ENCODE results near the gene RPUSD1.

RPUSD1 gene

DNA sequence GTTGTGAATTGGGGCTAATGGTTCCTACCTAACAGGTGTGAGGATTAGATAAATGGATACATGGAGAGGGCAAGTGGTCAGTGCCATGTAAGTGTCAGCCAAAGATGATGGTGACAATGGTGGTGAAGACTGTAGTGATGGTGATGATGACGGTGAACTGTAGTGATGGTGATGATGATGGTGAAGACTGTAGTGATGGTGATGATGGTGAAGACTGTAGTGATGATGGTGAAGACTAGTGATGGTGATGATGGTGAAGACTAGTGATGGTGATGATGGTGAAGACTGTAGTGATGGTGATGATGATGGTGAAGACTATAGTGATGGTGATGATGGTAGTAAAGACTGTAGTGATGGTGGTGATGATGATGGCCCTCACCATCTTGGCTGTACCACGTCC, 30.4 kb upstream of the RPUSD1 start:
- no peak for DNase-seq

DNA sequence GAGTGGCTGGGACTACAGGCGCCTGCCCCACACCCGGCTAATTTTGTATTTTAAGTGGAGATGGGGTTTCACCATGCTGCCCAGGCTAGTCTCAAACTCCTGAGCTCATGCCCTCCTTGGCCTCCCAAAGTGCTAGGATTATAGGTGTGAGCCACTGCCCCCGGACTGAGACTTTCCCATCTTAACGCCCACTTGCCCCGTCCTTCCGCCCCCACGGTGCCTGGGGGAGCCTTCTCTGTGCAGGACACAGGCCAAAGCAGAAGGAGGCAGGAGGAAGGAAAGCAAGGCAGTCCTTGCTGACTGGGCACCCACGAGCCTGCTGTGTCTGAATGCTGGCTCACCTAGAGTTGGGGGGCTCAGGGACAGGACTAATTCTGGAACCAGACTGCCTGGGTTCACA, 30.0 kb upstream of the RPUSD1 start:
- no peak for DNase-seq

DNA sequence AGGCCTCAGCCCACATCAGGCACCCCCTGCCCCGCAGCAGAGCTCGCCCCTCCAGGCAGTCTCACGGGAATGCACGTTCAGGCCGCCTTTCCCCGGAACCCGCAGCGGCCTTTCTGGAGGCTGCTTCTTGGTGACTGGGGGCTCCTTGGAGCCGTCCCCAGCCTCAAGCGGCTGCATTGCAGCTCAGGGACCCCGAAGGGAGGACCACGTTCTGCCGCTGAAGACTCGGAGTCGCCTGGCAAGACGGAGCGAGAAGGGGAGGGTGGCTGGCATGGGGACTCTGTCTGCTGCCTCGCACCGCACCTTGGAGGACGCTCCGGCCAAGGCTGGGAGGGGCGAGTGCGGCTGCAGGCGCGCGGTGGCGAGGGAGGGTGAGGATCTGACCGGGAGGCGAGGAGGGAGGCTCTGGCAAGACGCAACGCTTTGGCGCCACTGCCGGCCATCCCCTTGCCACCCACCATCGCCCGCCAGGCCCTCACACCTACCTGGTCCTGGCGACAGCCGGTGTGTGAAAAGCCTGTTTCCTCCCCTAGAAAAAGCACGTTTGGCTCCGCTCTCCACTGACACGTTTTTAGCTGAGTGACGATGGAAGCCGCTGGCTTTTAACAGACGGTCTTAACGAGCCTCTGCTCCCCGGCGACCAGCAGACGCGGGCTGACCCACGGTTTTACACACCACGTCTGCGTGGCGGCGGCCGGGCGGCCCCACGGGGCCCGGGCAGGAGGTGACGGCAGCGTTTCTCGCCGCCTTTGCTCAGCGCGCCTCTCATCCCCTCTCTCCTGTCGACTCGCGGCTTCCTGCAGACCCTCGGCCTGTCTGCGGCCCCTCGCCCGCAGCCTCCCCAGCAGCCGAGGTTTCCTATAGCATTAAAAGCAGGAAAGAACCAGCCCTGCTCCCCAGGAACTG, 29.1 kb upstream of the RPUSD1 start:
- DNase-seq = no peak

DNA sequence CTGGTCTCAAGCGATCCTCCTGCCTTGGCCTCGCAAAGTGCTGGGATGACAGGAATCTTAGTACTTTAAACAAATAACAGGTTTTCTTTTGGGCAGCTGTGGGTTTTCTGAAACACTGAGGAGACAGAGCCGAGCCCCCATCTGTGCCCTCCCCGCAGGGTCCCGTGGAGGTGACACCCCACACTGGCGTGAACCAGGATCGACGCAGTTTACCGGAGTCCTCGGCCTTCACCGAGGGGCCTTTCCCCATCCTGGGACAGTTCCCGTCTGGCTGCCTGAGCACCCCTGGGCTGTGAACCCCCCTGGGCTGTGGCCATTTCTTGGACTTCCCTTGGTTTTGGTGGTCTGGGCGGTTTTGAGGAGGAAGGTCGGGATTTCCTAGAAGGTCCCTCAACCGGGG, 27.7 kb upstream of the RPUSD1 start:
- no peak for DNase-seq

DNA sequence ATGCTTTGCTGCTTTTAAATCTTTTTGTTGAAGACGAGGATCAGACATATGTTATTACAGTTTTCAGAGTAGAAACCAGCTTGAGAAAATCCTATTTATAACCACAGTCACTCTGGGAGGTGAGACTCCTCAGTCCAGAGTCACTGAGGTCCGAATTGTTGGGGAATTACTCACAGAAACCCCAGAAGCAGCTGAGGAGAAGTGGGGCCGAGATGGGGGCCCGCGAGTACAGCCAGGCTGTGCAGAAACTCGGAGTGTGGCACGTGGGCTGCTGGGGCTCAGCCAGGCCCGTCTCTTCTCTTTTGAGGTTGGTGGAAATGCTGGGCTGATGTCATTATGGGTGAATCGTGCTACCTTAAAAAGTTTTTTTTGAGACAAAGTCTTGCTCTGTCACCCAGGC, 26.8 kb upstream of the RPUSD1 start:
- no peak for DNase-seq

DNA sequence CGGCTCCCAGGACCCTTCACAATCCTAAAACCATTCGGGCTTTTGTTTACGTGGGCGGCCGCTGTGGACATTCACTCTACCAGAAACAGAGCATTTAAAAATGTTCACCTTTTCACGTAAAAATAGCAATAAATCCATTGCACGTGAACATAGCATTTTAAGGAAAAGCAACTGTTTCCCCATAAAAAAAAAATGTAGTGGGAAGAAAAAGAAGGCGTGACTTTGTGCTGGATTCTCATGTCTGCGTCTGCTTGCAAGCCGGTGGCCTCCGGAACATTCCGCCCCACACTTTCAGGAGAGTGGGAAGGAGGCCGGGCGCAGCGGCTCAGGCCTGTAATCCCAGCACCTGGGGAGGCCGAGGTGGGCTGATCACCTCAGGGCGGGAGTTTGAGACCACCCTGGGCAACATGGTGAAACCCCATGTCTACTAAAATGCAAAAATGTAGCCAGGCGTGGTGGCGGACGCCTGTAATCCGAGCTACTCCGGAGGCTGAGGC, 25.8 kb upstream of the RPUSD1 start:
- DNase-seq = no peak

DNA sequence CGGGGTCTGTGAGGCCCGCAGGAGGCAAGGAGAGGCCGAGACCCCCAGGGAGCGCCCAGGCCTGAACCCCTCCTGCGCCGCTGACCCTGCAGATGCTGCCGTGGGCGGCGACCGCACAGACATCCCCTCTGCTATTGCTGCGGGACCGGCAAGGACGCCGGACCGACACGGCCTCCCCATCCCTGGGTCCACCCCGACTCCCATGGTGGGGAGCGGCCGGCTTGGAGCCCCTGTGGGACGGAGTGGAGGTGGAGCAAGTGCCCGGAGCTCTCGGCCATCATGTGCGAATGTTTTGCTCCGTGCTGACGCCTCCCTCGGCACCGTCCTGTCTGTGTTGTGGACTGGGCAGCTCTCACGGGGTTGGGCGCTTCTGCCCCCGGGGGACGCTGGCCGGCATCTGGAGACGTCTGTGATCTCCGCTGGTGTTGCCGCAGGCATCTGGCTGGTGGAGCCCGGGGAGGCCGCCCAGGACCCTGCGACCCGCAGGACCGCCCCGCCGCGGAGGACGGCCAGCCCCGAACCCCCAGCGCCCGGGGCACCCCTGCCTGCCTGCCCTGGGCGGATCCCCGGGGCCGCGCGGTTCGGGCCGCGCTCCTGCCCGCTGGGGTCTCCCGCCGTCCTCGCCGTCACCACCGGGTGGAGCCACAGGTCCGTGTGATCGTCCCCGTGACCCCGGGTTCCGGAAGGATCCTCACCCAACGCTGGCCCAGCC, 25.2 kb upstream of the RPUSD1 start:
- peak; percentile 44 for DNase-seq

DNA sequence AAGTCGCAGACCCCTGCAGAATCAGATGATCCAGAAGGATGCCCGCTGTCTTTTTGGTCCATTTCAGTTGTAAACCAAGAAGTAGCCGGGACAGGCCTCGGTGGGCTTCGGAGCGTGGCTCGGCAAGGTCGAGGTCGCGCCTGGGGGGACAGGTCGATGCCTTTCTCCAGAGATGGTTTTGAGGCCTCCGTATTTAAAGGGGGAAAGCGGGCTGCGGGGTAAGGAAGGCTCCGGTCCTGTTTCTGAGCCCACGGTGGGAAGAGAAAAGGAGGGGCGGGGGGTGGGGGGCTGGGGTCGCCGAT, 19.9 kb upstream of the RPUSD1 start:
- no peak for DNase-seq

DNA sequence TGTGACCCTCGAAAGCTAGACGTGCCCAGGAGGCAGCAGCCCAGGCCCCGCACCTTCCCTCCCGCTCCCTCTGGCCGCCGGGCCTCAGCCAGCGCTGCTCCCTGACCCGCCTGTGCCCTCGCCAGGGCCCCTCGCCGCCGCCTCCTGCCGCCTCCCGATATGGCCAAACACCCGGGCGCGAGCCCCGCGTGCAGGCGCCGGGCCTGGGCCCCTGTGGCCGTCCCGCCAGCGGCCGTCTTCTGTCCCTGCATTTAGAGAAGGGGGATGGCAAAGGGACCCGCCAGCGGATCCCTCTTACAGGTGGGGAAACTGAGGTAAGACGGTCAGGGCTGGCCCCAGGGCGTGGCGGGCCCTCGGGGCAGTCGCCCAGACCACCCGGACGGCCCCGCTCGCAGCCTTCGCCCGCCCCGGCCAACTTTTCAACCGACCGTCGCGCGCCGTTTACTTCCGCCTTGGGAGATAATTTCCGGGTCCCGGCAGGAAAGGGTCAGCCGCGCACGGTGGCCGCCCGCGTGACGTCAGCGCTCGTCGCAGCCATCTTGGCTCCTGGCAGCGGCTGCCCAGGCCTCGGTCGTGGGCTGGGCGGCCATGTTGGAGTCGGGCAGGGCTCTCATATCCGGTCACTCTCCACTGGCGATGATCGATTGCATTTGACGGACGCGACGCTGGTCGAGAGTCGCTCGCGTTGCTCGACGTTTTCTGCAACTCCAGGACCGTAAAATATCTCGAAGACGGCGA, 19.3 kb upstream of the RPUSD1 start:
- peak; percentile 88 for DNase-seq

DNA sequence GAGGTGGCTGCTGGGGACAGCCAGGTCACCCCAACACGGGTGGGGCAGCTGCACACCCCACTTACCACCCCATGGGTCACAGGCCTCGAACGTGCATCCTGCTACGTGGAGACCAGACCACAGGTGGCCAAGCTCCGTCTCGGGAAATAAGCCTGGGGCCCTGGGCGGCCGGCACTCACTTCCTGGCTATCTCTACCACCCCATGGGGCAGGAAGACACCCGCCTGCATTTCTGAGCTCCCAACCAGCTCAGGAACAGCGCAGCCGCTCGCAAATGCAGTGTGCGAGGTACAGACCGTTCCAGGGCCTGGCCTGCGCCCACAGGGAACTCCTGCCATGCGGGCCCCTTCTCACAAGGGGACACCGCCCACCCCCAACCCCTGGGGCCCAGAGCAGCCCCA, 17.3 kb upstream of the RPUSD1 start:
- DNase-seq = no peak

DNA sequence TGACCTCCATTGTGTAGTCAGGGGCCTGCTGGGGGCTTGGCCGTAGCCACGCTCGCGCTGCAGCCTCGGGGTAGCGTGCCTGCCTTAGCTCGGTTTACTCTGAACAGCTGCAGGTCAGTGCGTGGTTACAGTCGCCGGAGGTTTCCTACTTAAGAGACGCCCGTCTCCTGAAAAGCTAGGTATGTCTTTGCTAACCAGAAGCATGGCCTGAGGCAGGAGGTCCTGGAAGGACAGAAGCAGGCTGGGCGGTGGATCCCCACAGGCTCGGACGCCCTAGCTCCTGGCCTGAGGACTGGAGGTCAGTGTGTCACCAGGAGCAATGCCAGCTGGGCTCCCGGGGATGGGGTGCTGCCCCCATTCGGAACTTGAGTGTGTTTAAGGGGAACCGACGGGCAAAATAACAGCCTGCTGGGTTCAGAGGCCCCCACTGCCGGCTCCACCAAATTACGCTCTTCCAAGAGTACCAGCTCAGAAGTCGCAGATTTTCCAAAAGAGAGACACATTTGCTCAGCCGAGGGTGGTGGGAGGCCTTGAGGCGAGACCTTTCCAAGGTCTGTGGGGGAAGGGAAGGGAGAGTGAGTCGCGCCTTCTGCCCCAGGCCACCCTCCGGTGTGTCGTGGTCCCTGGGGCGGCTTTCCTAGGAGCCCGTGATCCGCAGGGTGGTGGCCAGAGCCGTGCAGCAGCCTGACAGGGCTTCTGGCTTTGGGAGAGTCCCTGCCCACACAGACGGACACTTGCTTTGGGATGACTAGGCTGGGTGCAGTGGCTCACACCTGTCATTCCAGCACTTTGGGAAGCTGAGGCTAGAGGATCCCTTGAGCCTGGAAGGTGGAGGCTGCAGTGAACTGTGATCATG, 16.2 kb upstream of the RPUSD1 start:
- DNase-seq = no peak

DNA sequence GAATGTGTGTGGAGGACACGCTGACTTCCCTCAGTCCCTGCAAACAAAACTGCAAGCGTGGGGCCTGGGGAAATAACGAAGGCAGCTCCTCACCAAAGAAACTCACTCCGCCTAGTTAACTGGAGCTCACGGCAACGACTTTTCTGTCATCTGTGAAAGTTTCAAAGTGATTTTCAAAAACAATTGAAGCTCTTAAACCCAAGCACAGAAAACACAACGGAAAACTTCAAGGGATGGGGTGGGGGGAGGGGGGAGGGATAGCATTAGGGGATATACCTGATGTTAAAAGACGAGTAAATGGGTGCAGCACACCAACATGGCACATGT, 15.5 kb upstream of the RPUSD1 start:
- DNase-seq = no peak

DNA sequence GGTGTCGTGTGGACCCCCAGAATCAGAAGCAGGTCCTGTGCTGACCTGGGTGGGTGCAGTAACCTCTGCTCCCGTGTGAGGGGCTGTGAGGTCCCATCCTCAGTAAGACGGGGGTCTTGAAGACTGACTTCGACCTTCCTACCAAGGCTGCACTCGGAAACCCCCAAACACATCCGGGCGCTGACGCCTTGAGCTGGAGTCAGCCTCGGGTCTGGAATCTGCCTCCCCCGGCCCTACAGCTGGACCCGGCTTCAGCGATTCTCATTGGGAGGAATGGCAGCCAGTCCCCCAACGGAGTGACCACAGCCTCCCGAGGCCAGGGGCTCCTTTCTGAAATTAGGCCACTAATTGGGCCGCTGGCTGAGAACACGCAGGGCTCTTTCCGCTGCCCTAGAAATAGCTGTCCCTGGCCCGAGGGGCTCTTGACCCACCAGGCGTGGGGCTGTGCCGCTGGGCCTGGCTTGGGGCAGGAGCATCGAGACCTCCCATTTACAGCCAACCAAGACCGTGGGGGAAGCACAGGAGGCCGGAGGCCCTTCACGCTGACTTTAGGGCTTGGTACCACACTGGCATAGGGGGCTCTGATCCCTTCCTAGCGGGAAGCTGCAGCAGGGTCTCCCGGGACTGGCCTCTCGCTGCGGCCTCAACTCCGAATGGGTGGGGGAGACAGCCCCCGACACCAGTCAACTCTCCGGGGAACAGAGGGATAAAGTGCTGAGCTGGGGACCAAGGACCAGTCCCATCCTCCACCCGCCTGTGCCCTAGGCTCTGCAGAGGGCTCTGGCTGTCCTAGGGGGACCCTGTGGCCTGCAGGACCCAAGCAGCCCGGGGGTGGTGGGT, 15.0 kb upstream of the RPUSD1 start:
- no peak for DNase-seq

DNA sequence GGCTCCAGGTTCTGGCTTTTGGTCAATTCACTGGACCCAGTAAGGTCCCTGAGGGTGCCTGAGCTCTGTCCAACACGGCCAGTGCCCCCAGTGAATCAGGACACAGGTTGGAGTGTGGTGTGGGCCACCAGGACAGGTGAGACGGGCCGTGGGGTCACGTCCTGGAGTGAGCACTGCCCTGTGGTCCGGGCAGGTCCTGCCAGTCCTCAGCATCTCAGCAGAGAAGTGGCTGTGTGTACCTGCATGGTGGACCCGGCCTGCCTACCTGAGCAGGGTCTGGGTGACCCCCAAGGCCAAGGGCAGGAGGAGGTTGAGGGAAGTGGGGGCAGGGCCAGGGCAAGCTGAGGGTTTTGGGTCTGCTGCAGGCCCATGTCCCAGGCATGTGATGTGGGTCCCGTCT, 14.3 kb upstream of the RPUSD1 start:
- no peak for DNase-seq

DNA sequence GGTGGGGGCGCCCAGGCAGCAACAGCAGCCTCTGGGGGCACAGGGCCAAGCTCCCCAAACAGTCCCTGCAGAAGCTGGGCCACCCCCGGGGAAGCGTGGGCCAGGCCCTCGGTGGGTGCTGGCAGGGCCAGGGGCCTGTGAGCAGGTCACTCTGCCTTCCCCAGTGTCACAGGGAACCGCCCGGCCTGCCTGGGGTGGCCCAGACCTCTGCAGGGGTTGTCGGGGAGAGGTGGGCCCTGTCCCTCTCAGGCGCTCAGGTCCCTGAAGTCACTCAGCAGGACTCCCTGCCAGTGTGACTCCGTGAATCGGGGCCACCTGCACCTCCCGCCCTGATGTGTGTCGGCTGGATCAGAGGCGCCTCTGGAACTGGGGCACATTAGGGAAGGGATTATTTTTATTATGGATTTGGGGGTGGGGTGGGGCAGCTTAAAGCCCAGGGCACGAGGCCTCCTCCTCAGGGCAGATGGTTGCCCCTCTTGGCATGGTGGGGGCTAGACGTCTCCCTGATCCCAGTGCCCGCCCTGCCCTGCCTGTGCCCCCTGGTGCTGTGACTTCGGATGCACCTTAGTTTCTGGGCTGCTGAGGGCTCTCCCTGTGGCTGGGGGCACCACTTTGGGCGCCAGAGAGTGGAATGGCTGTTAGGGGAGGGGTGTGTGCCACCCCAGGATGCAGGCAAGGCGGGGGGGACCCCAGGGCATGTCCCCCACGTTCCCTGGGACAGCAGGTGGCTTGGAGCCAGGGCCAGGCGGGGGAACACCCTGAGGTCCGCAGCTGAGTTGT, 13.6 kb upstream of the RPUSD1 start:
- DNase-seq = no peak

DNA sequence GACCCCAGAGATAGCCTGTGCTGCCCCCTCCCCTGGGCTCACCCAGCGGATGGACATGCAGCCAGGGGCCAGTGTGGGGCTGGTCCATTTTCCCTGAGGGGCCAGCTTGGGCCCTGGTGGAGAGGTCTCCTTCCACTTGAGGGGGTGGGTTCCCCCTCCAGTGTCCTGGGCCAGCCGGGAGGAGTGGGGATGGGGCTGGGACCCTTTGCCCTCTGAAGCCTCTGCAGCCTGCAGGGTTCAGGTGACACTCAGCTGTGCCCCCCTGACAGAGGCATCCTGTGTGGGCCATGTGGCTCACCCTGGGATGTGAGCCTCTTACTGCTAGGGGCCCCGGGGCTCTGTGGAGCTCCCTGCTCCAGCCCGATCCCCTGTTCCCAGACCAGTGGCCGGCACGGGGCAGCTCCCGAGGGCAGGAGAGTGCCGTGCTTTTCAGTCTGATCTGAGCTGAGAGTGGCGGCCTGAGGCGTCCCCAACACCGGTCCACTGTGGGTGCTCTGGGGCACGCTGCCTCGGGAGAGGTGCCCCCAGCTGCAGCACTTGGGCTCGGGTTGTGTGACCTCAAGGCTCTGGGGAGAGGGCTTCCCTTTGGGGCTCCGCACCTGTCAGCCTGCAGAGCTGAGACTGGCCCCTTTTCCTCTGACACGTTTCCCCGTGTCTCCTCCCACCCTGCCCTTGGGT, 12.8 kb upstream of the RPUSD1 start:
- DNase-seq = no peak

DNA sequence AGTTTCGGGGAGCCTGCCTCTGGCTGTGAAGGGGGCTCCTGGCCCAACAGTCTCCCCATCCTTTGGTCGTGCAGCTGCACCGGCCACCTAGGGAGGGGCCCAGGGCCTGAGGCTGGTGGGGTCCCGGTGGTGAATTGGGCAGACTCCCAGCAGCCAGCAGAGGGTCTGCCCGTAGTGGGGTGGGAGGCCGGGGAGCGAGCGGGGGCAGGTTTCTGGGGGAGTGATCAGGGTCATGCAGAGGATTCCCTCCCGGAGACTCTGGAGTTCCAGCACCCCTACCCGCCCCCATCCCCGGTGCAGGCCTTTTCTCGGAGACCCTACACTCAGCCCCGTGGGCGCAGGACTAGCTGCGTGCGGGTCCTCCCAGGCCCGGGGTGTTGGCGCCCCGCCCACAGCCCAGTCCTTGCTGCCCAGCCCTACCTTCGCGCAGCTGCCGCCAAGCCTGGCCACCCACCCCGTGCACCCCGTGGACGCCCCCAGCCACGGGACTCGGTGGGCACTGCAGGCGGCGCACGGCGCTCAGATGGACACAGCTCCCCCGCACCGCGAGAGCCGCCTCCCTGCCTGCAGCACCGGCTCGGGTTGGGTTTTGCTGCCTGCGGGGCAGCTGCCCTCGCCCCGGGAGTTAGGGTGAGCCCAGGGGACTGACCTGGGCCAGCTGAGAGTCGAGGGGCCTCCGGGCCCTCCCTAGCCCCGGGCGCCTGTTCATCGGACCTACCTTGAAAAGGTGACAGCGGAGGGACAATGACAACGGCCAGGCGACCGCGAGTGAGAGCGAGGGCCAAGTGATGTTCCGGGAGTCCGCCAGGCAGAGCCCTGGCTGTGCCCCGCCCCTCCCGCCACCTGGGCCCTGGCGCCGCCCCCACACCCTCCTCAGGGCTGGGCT, 12.0 kb upstream of the RPUSD1 start, which contains the start of gene GNG13:
TSS of gene GNG13 (minus strand) at position 787 of the 886 bp plus-strand sequence. CDS start 1,657 bp downstream, outside the sequence.
- DNase-seq = no peak

DNA sequence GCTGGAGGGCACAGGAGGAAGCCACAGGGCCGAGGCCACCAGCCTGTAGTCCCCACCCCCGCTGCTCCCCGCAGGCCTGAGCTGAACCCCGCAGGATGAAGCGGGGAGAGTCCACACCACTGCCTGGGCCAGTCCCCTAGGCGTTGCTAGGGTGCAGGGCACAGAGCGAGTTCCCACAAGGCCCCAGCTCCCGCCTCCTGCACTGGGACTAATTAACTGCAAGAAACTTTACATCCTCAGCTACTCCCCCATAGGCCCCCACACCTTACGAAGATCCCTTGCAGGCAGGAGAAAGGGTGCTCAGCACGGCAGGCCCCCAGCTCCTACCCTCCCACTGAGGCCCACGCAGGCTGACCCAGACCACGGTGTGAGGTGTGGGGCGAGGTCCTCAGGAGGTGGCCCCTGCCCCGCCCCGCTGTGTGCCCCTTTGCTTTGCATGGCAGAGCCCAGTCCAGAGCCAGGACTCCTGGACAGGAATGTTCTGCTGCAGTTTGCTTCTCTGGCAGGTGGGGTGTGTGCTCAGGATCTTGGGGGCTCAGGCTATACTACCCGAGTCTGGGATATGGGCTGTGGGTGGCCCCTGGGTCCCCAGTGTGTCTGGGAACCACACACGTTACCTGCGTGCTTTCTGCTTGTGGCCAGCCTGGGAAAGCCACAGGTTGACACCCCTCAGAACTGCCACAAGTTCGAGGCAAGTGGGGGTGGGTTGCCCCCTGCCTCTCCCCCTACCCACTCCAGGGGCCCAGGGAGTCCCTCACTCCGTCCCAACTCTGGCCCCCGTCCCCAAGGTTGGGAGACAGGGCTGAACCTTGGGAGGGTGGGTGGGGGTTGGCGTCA, 11.1 kb upstream of the RPUSD1 start:
- DNase-seq = no peak
